Bronchus fibroblast of lung (primary cell): ENCODE measurements around the gene ANKS4B. TPM values are rescaled to one million over a fixed set of nuclear protein-coding genes. Genes with fewer than 3 reads are reported as not detected.

Source experiments
- total RNA-seq: library from RNA; depleted of rRNA; stranded (reverse); fragments of >200 nt; gene quantifications from 2 replicates; pipeline ENCODE4 v1.2.3, GENCODE V29; 2015

Gene ANKS4B, protein sequence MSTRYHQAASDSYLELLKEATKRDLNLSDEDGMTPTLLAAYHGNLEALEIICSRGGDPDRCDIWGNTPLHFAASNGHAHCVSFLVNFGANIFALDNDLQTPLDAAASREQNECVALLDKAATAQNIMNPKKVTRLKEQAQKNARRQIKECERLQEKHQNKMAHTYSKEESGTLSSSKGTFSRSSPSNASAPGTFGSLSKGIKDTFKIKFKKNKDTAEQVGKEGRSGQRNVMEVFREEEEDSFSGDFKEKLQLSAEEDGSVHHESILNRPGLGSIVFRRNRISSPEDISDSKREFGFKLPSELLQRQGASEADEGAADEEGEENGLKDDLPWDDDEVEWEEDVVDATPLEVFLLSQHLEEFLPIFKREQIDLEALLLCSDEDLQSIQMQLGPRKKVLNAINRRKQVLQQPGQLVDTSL
- not detected in 2 replicates for total RNA-seq

DNA sequence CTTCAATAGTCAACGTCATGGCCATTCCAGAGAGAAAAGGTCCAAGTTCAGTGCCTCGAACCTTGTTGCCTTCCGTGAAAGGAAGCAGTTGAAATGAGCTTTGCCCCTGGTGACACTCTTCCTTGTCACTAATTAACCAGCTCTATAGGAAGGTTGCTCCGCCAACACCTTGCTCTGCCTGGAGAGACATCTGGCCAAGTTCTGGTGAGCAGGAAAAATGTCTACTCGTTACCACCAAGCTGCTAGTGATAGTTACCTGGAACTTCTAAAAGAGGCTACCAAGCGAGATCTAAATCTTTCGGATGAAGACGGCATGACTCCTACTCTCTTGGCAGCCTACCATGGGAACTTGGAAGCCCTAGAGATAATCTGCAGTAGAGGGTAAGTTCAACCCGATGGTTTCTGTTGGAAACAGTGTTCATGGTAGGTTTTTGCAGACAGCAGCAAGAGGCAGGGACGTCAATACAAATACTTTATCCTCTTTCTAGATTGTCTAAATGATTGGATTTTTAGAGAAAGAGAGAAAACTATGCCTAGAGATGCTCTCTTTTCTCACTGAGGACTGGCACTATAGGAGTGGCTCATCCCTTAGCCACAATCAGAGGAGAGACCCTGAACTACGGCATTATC, at the start of gene ANKS4B:
Gene ANKS4B, plus strand, starts transcription at position 179 of the 630 bp plus-strand sequence. Its CDS starts 39 bp downstream, at position 218.

DNA sequence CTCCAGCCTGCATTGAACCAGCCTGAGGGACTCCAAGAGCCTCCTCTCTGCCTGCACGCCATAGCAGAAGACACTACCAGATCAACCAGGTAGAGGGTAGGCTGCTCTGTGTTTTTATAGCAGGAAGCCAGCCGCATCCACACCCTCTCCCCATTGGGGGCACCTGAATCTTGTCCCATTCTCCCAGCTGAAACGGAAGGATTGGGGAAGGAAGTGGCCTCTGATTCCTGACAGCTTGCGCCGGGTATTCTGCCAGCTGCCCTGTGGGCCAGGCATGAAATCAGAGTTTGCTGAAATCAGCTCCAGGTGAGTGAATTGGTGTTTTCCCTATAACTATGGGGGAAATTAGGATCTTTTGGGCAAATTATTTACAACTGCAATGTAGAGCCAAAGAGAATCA, 22.0 kb upstream of the ANKS4B start, which contains the start of gene ZP2:
Gene ZP2, minus strand, starts transcription at position 89 of the 400 bp plus-strand sequence. Its CDS starts 27 bp downstream, at position 62.

DNA sequence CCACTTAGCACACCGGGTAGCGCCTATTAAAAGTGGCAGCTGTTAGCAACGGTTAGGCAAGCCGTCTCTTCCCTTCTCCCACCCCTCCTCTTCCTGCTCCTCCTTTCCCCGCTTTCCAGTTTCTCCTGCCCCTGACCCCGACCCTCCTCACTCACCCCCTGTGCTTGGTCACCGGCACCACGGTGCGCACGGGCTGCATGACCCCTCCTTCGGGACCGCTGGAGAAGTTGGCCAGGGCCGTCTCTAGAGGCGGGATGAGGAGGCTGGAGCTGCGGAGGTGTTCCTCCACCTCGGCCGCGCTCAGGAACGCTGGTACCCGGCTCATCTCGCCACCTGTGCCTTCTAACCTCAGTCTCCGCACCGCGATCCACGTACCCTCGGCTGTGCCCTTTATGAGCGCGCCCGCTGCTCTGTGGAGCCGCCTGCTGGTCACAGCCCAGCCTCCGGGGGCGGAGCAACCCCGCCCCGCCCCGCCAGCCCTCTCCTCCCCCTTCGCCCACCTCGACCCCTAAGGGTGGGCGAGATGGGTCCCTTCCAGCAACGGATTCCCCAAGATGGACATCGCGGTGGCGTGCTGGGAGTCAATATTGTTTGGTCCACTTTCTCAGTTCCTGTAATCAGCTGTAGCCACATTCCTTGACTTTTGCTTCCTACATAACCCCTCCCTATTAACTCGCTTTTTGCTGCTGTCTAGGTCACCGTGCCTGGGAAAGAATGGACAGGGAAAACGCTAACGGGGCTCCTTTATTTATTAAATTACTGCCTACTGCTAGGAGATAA, 44.6 kb downstream of the ANKS4B start, which contains the start of gene CRYM:
Gene CRYM, minus strand, starts transcription at position 364 of the 780 bp plus-strand sequence. Its CDS starts 39 bp downstream, at position 325.

Other genes with a start within 250 kb of the ANKS4B start
- gene DNAH3, start 82.9 kb upstream of the ANKS4B start, total RNA-seq: not detected in 2 replicates
- 28.2 and 28.5 TPM in 2 replicates for gene LDAF1, start 75.0 kb upstream of the ANKS4B start, total RNA-seq
- gene ZP2, start 22.1 kb upstream of the ANKS4B start, total RNA-seq: not detected in 2 replicates
- gene CRYM, start 44.6 kb downstream of the ANKS4B start, total RNA-seq: not detected in 2 replicates